Memory B cell (primary cell): Measurements from ENCODE around the gene AKT1S1.

Experiments
- ATAC-seq: fragments of 150-1000 bp; cut with Tn5 transposase; 2 replicates; pipeline ENCODE4 v1.10.0; 2021; ENCODE audit warnings: low read depth, mild to moderate bottlenecking, moderate library complexity
- DNase-seq, 2 donors: peaks; one replicate each; pipeline ENCODE4 v3.0.0; 2022; ENCODE audit warnings: low spot score in 2 of 2
- H3K27ac Mint-ChIP-seq: one replicate; pipeline ENCODE4 v1.8.0; 2022; ENCODE audit warnings: mild to moderate bottlenecking, moderate library complexity, mixed read lengths
- H3K27me3 Mint-ChIP-seq: one replicate; pipeline ENCODE4 v1.8.0; 2022; ENCODE audit warnings: mixed read lengths
- H3K36me3 Mint-ChIP-seq: one replicate; pipeline ENCODE4 v1.8.0; 2022; ENCODE audit warnings: mild to moderate bottlenecking, mixed read lengths
- H3K4me1 Mint-ChIP-seq: one replicate; pipeline ENCODE4 v1.8.0; 2022; ENCODE audit warnings: mixed read lengths
- H3K4me3 Mint-ChIP-seq: one replicate; pipeline ENCODE4 v1.8.0; 2022; ENCODE audit warnings: mild to moderate bottlenecking, moderate library complexity, mixed read lengths
- H3K9me3 Mint-ChIP-seq: one replicate; pipeline ENCODE4 v1.8.0; 2022; ENCODE audit warnings: mixed read lengths

Gene AKT1S1

GRCh38 chr19:49839713-49840112 lies 37.4 kb downstream of the AKT1S1 start:
- DNase-seq, result no peak
- Mint-ChIP-seq H3K4me1 (peaks cover 9% of the 10 kb centered on the region), H3K27me3 (no peaks in the 10 kb centered on the region), H3K9me3 (no peaks in the 10 kb centered on the region), H3K4me3 (no peak overlapping the region), H3K27ac (no peak overlapping the region), H3K36me3 (peaks cover 33% of the 10 kb centered on the region)
- no peak for ATAC-seq

GRCh38 chr19:49838885-49839588 lies 38.1 kb downstream of the AKT1S1 start:
- H3K9me3 Mint-ChIP-seq, result no peaks in the 10 kb centered on the region
- H3K27ac Mint-ChIP-seq, result peak overlapping the region; percentile 9
- DNase-seq (no peak), ATAC-seq (no peak)
- no peak overlapping the region for H3K4me3 Mint-ChIP-seq
- no peaks in the 10 kb centered on the region for H3K27me3 Mint-ChIP-seq
- peaks cover 34% of the 10 kb centered on the region for H3K36me3 Mint-ChIP-seq
- peaks cover 8% of the 10 kb centered on the region for H3K4me1 Mint-ChIP-seq

- Mint-ChIP-seq H3K27ac (peak overlapping the region; percentile 62), H3K4me1 (peaks cover 3% of the 10 kb centered on the region), H3K4me3 (no peak overlapping the region), H3K9me3 (no peaks in the 10 kb centered on the region), H3K36me3 (peaks cover 40% of the 10 kb centered on the region), H3K27me3 (no peaks in the 10 kb centered on the region)
- DNase-seq (no peak), ATAC-seq (no peak)
These were observed 39.7 kb downstream of the AKT1S1 start for GRCh38 chr19:49837425-49837824.

GRCh38 chr19:49837009-49837310 lies 40.2 kb downstream of the AKT1S1 start:
- DNase-seq, result no peak
- Mint-ChIP-seq H3K36me3 (peaks cover 42% of the 10 kb centered on the region), H3K4me1 (peaks cover 2% of the 10 kb centered on the region), H3K4me3 (no peak overlapping the region), H3K9me3 (no peaks in the 10 kb centered on the region), H3K27me3 (no peaks in the 10 kb centered on the region), H3K27ac (peak overlapping the region; percentile 62)
- ATAC-seq, result no peak

GRCh38 chr19:49836176-49837008 lies 40.8 kb downstream of the AKT1S1 start:
- Mint-ChIP-seq H3K4me3 (no peak overlapping the region), H3K4me1 (peaks cover 2% of the 10 kb centered on the region), H3K27me3 (no peaks in the 10 kb centered on the region), H3K9me3 (no peaks in the 10 kb centered on the region), H3K27ac (no peak overlapping the region), H3K36me3 (peaks cover 44% of the 10 kb centered on the region)
- DNase-seq, result no peak
- ATAC-seq, result no peak

GRCh38 chr19:49835562-49835961 lies 41.6 kb downstream of the AKT1S1 start:
- H3K9me3 Mint-ChIP-seq, result no peaks in the 10 kb centered on the region
- DNase-seq, result no peak
- ATAC-seq, result no peak
- peaks cover 44% of the 10 kb centered on the region for H3K36me3 Mint-ChIP-seq
- H3K4me1 Mint-ChIP-seq, result peaks cover under 1% of the 10 kb centered on the region
- no peaks in the 10 kb centered on the region for H3K27me3 Mint-ChIP-seq
- H3K27ac Mint-ChIP-seq, result no peak overlapping the region
- H3K4me3 Mint-ChIP-seq, result no peak overlapping the region

GRCh38 chr19:49833599-49833998 lies 43.6 kb downstream of the AKT1S1 start:
- H3K27ac Mint-ChIP-seq, result no peak overlapping the region
- no peak for DNase-seq
- no peaks in the 10 kb centered on the region for H3K27me3 Mint-ChIP-seq
- H3K9me3 Mint-ChIP-seq, result no peaks in the 10 kb centered on the region
- ATAC-seq, result no peak
- no peak overlapping the region for H3K4me3 Mint-ChIP-seq
- H3K4me1 Mint-ChIP-seq, result no peaks in the 10 kb centered on the region
- H3K36me3 Mint-ChIP-seq, result peaks cover 32% of the 10 kb centered on the region

GRCh38 chr19:49832556-49832955 lies 44.6 kb downstream of the AKT1S1 start:
- DNase-seq (no peak), ATAC-seq (no peak)
- Mint-ChIP-seq H3K9me3 (no peaks in the 10 kb centered on the region), H3K36me3 (peaks cover 23% of the 10 kb centered on the region), H3K4me1 (no peaks in the 10 kb centered on the region), H3K4me3 (no peak overlapping the region), H3K27me3 (no peaks in the 10 kb centered on the region), H3K27ac (no peak overlapping the region)

- DNase-seq, result no peak
- Mint-ChIP-seq H3K27me3 (no peaks in the 10 kb centered on the region), H3K4me1 (peaks cover under 1% of the 10 kb centered on the region), H3K27ac (no peak overlapping the region), H3K9me3 (no peaks in the 10 kb centered on the region), H3K4me3 (no peak overlapping the region), H3K36me3 (peaks cover 17% of the 10 kb centered on the region)
- ATAC-seq, result no peak
These were observed 45.6 kb downstream of the AKT1S1 start for GRCh38 chr19:49831592-49831991.

- no peak overlapping the region for H3K27ac Mint-ChIP-seq
- no peak overlapping the region for H3K4me3 Mint-ChIP-seq
- H3K9me3 Mint-ChIP-seq, result no peaks in the 10 kb centered on the region
- H3K4me1 Mint-ChIP-seq, result peaks cover 6% of the 10 kb centered on the region
- DNase-seq, result no peak
- peaks cover 21% of the 10 kb centered on the region for H3K36me3 Mint-ChIP-seq
- no peaks in the 10 kb centered on the region for H3K27me3 Mint-ChIP-seq
- no peak for ATAC-seq
These were observed 46.4 kb downstream of the AKT1S1 start for GRCh38 chr19:49830766-49831165.

GRCh38 chr19:49829721-49830120 lies 47.4 kb downstream of the AKT1S1 start:
- Mint-ChIP-seq H3K4me1 (peaks cover 6% of the 10 kb centered on the region), H3K9me3 (no peaks in the 10 kb centered on the region)

GRCh38 chr19:49829200-49829599 lies 48.0 kb downstream of the AKT1S1 start:
- H3K36me3 Mint-ChIP-seq, result peaks cover 16% of the 10 kb centered on the region
- H3K27me3 Mint-ChIP-seq, result no peaks in the 10 kb centered on the region
- DNase-seq (no peak), ATAC-seq (no peak)
- no peaks in the 10 kb centered on the region for H3K9me3 Mint-ChIP-seq
- H3K27ac Mint-ChIP-seq, result no peak overlapping the region
- no peak overlapping the region for H3K4me3 Mint-ChIP-seq
- H3K4me1 Mint-ChIP-seq, result peaks cover 11% of the 10 kb centered on the region

More at GRCh38 chr19:49829721-49830120, 47.4 kb downstream of the AKT1S1 start:
- ATAC-seq (no peak), DNase-seq (no peak)
- H3K27me3 Mint-ChIP-seq, result no peaks in the 10 kb centered on the region
- H3K4me3 Mint-ChIP-seq, result no peak overlapping the region
- peaks cover 17% of the 10 kb centered on the region for H3K36me3 Mint-ChIP-seq
- no peak overlapping the region for H3K27ac Mint-ChIP-seq

- Mint-ChIP-seq H3K4me1 (peaks cover 18% of the 10 kb centered on the region), H3K36me3 (peaks cover 12% of the 10 kb centered on the region), H3K27me3 (no peaks in the 10 kb centered on the region), H3K9me3 (no peaks in the 10 kb centered on the region), H3K27ac (no peak overlapping the region), H3K4me3 (no peak overlapping the region)
- DNase-seq, result no peak
- ATAC-seq, result no peak
These were observed 50.1 kb downstream of the AKT1S1 start for GRCh38 chr19:49827034-49827433.

GRCh38 chr19:49824662-49825061 lies 52.5 kb downstream of the AKT1S1 start:
- Mint-ChIP-seq H3K27ac (peak overlapping the region; percentile 45), H3K4me3 (no peak overlapping the region), H3K27me3 (no peaks in the 10 kb centered on the region), H3K36me3 (peaks cover 9% of the 10 kb centered on the region), H3K4me1 (peaks cover 18% of the 10 kb centered on the region), H3K9me3 (no peaks in the 10 kb centered on the region)
- DNase-seq (no peak), ATAC-seq (no peak)
